Dedifferentiated amniotic fluid mesenchymal stem cell (primary cell): ENCODE data around the gene CCL27.

Source experiments
- DNase-seq: peaks from one replicate; pipeline ENCODE4 v3.0.0-alpha.2; 2016; ENCODE audit errors: extremely low spot score

The CCL27 gene, protein sequence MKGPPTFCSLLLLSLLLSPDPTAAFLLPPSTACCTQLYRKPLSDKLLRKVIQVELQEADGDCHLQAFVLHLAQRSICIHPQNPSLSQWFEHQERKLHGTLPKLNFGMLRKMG

DNA sequence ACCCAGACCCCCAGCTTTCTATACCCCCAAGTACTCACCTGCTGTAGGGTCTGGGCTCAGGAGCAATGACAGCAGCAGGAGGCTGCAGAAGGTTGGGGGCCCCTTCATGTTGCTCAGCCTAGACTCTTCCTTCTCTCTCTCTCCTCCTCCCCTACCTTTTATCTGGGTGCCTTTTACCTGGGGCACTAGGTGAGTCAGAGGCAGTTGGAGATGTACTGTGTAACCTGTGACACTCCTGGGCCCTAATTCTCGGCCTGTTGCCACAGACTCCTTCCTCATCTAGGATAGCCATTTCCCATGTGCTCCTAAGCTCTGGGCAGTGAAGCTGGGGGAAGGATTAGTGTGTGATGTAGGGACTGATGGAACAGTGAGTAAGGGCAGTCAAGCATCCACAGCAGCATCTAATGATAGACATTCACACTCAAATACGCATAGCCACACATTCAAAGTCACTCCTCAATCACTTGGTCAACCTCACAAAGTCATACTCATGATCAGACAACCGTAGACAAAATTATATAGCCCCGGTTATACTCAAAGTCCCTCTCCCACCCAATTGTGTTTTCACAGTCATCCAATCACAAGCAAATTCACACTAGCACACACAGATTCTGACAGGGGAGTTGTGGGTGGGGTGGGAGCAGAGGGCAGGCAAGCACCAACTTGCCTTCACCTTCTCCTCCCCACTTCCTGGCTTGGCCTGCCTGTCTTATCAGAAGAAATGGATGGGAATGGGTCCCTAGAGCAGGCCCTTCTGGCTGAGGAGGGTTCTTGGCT lies at the start of gene CCL27:
CCL27 (minus strand) TSS at position 132 of the 777 bp plus-strand sequence; CDS start at position 108, 24 bp downstream.
- no peak for DNase-seq

DNA sequence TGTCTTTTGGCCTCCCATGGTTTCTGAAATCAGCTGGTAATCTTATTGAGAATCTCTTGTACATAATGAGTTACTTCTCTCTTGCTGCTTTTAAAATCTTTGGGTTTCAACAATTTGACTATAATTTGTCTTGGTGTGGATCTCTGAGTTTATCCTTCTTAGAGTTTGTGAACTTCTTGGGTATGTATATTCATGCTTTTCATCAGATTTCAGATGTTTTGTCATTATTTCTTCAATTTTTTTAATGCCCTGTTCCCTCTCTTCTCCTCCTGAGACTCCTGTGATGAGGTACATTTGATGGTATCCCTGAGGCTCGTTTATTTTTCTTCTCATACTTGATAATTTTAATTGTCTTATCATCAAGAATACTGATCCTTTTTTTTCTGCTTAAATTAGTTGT lies 49.7 kb upstream of the CCL27 start:
- no peak for DNase-seq

DNA sequence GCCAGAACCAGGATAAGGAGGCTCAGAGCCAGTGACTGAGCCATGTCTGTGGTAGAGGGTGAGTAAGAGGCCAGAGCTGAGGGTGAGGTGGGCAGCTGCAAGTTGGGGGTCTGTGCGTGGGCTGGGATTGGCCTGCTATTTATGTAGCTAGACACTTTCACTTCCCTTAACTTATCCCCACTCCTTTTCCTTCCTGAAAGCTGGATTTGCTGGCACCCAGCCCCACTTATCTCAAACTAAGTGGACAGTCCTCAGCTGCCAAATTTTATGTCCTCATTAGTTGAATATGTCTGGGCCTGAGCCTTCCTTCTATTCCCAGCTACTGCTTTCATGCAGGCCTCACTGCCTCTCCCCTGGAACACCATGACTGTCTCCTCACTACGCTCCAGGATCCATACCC lies 47.6 kb upstream of the CCL27 start, which contains the start of gene CCL21:
CCL21 (minus strand) TSS at position 114 of the 400 bp plus-strand sequence; CDS start at position 44, 70 bp downstream.
- no peak for DNase-seq

DNA sequence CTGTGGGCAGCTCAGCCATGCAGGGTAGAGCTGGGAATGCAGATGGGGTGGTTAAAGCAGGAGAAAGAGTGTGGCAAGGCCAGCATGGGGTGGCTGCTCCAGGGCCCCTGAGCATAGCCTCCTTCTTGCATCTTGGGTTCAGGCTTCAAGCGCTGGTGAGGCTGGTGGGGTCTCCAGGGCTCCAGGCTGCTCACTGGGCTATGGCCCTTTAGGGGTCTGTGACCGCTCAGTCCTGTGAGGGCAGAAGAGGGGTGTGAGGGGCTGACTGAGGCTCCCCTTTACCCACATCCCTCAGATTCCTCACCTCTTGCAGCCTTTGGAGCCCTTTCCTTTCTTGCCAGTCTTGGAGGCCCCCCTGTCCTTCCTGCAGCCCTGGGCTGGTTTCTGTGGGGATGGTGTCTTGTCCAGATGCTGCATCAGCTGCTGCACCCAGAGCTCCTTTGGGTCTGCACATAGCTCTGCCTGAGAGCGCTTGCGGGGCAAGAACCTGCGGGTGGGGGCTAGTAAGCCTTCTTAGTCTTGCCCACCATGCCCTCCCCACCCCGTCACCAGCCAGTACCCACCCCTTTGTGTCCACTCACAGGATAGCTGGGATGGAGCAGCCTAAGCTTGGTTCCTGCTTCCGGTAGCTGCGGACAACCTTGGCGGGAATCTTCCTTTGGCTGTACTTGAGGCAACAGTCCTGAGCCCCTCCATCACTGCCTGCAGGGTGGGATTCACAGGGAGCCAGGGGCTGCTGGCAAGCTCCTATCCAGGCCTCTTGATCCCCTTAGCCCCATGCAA lies 46.9 kb upstream of the CCL27 start:
- no peak for DNase-seq

DNA sequence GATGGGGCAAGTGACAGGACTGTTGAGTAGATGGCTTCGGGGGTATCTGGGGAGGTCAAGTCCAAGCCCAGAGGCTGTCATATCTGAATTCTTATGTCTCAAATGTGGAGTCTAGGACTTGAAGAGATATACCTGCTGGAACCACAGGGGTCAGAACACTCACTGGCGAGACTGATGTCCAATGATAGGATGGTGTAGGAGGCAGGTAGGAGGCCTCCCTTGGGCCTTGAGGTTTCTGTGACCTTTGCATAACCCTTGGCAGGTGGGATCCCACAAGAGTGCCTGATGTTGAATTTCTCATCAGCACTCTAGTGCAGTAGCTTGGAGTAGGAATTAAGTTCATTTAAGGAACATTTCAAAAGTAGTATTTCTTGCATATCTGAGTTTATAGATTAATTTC lies 44.7 kb upstream of the CCL27 start:
- no peak for DNase-seq

DNA sequence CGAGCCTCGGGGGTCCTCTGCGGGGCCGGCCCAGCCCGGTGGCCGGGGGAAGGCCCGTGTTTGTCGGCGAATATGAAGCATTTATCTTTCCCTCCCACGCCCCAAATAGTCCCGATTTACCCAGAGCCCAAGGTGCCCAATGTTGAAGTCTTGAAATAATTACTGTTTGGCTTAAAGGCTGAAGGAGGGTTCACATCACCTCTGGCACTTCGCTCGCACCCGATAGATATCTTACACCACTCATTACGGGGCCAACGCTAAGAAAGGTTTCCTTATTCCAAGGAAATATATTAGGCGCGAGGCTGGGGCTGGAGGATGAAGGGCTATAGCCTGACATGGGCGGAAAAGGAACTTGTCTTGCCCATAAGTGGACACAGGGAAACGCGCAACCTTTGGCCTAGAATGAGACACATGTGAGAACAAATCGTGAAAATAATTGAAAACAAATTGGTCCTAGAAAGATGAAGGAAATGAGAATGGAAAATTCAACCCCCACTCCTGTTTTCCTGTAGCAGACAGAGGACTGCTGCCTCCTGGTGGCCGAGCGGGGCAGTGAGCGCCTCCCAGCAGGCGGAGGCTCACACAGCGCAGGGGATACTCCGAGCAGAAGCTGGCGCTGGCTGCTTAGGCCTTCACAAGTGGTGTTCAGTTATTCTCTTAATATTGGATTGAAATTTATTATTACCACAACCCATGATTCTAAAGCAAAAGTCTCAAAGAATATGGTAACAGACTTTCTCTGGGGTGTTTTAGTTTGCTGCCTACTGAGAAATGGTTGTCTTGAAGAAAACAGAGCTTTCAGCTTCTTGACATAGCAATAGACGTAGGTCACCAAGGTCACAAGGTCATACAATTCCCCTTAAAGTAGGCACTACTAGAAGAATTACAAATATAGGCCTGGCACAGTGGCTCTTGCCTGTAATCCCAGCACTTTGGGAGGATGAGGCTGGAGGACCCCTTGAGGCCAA lies 39.6 kb upstream of the CCL27 start:
- DNase-seq: peak; percentile 81

DNA sequence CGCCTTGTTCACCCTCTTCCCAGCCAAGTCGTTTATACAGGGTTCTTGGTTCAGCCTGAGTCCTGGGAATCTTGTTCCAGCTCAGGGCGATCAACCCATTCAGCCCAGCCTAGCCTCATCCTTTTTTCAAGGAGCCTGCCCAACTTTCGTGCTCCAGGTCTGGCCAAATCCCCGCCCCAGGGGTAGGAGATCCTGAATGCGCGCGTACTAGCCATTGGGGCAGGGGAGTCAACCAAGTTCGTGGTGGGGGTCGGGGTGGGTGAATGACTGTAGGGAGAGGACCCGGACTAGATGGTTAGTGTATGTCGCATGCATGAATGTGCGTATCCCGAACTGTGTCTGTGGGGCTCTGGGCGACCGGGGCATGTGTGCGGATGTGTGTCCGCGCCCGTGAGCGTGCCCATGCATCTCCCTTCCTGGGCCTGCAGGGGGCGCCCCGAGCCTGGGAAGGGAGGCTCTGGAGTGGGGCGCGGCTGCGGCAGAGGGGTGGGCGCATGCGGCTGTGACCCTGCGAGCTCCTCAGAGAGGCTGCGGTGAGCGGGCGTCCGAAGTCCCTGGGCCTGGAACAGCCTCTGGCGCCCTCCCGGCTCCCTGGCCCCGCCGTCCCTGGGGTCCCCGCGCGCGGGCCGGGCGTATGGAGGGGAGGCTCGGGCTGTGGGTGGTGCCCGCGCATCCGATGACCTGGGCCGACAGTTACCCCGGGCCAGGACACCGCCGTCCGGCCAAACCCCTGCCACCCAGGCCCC lies 38.7 kb upstream of the CCL27 start:
- peak; percentile 31 for DNase-seq

DNA sequence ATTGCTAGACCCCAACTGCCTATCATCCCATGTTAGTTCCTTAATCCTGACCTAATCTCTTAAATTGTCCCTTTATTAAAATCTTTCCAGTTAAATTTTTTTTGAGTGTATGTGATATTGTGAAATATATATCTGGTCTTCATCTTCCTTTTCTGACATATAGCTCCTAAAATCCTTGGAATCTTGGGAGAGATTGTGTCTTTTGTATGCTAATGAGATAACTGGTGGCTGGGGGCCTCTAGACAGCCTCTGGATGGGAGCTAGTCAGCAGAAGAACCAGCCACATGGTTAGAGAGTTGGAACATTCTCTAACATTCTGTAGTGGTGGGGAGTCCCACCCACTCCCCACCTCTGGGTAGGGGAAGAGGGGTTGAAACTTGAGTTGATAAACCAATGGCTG lies 32.4 kb upstream of the CCL27 start:
- DNase-seq: no peak

DNA sequence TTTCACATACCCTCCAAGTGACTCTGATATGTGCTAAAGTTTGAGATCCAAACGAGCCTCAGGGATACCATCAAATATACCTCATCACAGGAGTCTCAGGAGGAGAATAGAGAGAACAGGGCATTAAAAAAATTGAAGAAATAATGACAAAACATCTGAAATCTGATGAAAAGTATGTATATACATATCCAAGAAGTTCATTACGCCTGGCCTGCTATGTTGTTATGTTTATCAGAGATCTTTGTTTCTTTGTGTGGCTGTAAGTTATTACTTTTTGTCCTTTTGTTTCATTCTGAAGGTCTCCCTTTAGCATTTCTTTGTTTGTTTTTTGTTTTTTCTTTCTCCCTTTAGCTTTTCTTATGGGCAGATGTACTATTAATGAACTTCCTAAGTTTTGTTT lies 31.1 kb upstream of the CCL27 start:
- DNase-seq: no peak

DNA sequence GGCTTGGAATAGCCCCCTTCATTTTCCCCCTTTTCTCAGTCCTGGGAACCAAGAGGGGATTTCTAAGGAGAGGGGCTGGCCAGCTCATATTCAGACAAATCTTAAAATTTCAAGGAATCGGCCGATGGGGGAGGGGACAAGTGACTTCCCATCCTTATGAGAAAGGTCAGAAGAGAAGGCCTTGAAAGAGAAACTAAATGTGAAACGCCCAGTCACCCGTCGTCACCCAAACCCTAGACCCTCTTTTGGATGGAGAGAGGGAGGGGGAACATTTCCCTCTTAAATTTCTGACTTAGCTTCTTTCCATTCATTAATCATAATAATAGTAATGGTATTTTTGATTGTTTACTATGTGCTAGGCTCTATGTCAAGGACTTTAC lies 29.5 kb upstream of the CCL27 start:
- DNase-seq: no peak

DNA sequence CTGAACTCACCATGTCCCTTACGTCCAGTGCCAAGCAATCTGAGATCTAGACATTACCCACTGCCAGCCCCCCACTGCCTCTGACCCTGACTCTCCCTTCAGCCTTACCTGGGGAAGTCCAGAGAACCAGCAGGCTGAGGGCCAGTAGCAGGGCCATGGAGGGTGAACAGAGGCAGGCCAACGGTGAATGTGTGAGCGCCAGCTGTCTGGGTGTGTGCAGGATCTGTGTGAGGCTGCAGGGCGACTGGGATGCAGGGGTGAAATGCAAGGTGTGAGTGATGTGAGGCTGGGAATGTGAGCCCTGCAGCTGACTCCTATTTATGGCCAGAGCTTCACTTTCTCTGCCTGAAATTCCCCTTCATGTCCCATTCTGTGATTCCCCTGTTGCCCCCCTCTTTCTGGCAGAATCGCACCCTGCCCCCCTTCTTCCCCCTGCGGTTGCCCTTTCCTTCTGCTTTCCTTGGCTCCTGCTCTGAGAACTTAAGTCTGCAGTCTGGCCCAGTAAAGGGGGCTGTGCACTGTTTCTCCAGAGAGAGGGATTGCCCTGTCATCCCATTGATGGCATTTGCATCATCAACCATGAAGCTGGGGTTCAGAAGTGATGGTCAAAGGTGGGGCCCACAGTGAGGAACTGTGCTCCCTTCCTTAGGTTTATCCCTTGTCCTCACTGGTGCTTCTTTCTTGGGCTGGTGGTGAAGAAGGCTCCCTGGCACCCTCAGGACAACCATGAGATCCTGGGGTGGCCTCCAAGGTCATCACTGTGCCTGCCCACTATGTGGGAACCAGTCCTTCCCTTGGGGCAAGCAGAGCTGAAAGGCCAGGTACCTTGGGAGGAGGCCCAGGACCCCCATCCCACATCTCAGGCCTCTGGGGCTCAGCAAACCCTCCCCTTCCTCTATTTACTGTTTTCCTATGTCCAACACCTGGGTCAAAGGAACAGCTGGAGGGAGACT lies 28.8 kb upstream of the CCL27 start, which contains the start of gene CCL19:
CCL19 (minus strand) TSS at position 294 of the 953 bp plus-strand sequence; CDS start at position 157, 137 bp downstream.
- no peak for DNase-seq

DNA sequence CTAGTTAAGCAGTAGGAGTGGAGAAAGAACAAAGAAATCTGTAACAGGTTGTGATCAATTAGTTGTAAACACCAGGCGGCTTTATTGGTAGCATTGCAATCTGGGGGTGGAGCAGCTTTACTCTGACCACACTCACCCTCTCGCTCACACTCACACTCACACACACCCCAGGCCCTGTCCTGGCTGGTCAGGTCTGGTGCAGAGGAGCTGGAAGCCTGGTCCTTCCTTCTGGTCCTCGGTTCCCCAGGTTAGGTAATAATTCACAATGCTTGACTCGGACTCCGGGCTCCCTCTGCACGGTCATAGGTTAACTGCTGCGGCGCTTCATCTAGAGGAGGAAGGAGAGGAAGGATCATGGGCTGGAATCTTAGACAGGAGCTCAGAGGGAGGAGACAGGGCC lies 27.1 kb upstream of the CCL27 start:
- DNase-seq: no peak

DNA sequence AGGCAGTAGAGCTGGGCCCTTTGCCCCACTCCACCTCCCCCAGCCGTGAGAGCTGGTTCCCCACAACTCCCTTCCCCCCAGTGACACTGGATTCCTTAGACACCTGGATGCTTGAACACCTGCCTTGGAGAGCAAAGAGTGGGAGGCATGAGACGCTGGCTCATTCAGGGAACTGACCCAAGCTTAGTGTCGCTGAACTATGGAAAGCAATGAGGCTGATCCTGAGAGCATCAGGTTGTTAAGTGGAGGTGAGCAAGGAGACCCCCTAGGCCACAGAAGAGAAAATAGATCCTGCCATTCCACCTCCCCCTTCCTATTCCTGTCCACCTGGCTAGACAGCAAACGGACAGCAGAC lies 26.6 kb upstream of the CCL27 start:
- no peak for DNase-seq

DNA sequence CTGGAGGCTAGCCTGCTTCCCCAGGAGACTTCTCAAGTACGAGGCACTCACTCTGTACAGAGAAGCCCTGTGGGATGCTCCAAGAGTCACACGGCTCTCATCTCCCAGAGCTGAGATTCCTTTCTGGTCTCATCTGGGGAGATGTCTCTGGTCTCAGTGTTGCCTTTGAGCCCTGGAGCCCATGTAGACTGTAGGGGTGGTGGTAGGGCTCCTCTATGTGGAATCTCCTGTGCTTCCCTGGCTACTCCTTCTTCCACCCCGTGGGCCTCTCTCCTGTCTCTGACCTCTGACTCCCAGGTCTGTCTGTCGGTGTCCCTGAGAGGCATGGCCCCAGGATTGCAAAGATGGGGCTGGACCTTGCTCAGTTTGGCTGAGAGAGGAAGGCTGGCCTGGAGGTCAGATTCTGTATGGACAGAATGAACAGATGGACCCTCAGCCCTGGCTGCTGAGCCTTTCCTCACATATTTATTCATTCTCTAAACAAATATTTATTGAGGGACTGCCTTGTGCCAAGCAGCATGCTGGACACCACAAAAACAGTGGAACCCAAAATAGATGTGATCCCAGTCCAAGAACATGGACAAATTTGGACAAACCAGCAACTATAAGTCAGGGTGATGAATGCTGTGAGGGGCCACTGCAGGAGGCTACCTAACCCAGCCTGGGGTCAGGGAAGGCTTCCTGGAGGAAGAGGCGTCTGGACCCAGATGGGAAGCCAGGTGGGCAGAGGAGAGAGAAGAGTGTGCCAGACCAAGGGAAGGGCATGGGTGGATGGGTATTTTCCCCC lies 26.1 kb upstream of the CCL27 start:
- DNase-seq: no peak

DNA sequence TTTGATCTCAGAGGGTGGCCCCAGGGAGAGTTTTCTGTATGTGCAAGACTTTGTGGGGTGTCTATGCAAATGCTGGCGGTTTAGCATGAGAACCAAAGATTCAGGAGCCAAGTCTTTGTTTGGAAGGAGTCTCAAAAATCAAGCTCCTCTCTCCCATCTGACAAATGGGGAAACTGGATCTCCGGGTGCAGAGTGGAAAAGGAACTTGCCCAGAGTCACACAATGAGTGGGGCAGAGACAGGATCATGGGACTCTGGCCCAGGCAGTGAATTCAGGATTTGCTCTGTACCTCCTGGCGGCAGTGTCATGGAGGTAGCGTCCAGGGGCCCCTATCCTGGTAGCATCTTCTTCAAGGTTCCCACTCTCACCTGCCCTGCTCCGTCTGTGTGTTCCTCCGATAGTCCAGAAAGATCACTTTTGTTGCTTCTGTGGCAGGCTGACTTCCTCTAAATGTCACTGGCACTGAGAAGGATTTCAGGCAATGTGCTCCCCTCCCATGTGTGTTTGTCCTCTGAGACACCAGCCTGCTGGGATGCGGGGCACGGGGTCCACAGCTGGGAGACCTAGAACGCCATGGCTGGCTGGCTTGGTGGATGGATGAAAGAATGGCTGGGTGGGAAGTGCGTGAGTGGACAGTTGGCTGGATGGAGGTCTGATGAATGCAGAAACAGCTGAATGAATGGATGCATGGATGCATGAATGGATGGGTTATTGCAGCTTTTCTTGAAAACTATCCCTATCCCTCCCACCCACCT lies 25.0 kb upstream of the CCL27 start:
- DNase-seq: no peak

DNA sequence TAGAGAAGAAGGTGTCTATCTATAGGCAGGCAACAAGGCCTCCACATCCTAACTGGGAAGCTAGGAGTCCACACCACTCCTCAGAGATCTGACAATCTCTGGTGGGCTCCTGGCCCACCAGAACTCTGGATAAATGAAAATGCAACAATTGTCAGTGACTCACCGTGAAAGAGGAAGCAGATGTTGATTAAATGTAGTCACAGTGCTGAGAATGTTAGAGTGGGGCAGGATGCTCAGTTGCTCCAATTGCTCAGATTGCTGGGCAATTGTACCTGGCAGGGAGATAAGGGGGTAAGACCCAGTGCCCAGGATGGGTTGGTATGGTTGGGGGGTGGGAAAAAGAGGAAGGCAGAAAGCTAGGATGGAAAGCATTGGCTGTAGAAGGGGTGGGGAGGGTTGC lies 24.3 kb upstream of the CCL27 start:
- DNase-seq: no peak

DNA sequence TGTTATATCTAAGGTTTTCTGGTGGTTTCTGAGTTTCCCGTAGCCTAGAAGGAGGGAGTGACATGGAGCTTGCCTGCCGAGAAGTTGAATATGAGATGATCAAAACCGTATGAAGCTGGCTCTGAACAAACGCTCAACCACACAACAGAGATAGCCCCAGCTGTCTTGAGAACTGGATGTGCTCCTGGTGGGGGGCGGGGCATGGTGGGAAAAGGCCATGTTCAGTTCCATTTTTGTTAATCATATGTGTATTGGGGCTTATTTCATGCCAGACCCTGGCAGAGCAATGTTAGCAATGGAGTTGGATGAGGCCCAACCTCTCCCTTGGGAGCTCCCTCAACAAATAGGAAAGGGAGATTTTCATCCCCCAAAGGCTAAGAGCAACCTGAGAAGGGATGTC lies 23.8 kb upstream of the CCL27 start:
- DNase-seq: no peak

DNA sequence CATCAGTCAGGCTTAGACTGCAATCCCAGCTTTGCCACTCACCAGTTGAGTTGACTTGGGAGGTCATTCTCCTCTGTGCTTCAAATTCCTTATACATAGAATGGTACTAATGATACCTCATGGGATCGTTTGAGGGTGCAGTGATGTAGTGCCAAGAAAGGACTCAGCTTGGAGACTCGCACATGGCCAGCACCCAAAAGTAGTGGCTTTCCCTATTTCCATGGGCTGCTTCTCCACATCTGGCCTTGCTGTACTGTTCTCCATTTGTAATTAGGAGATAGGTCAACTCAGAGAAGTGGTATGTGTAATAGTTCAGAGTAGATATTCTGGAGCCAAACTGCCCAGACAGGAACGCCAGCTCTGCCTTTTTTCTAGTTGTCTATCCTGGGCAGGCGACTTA lies 23.1 kb upstream of the CCL27 start:
- no peak for DNase-seq
